Left lung (tissue), 10 donors: Measurements from ENCODE around the gene C1QL1. TPM values are rescaled to one million over a fixed set of nuclear protein-coding genes. Genes with fewer than 3 reads are reported as not detected.

Experiments
- ATAC-seq: fragments of 200-7000 bp; cut with Tn5 transposase; one replicate; pipeline ENCODE4 v1.9.1; 2020; ENCODE audit warnings: moderate library complexity
- DNase-seq, 4 donors: peaks; one replicate each; pipeline ENCODE4 v3.0.0-alpha.2; 2013 to 2020
- H3K27ac ChIP-seq, 2 donors: fragments of 200-600 bp; sonication (generic) in 1 of 2; one replicate each; pipeline versions ENCODE4 v1.5.0 to v1.8.0; 2020 to 2021
- H3K27me3 ChIP-seq, 2 donors: fragments of 200-600 bp; sonication (generic) in 1 of 2; one replicate each; pipeline versions ENCODE4 v1.5.0 to v1.8.0; 2020 to 2021
- H3K36me3 ChIP-seq, 2 donors: fragments of 200-600 bp; sonication (generic) in 1 of 2; one replicate each; pipeline versions ENCODE4 v1.5.0 to v1.8.0; 2020 to 2021
- H3K4me1 ChIP-seq, 2 donors: fragments of 200-600 bp; one replicate each; pipeline ENCODE4 v1.8.0; 2021
- H3K4me3 ChIP-seq, 2 donors: fragments of 200-600 bp; sonication (generic) in 1 of 2; one replicate each; pipeline versions ENCODE4 v1.5.0 to v1.8.0; 2020 to 2021; ENCODE audit warnings: mild to moderate bottlenecking in 1 of 2
- H3K9me3 ChIP-seq, 2 donors: fragments of 200-600 bp; sonication (generic) in 1 of 2; one replicate each; pipeline versions ENCODE4 v1.5.0 to v1.8.0; 2020 to 2021
- intact Hi-C, 2 donors: fragments of 100-400 bp; cut with DNase I; formaldehyde crosslinking; loops; one replicate each; pipeline versions ENCODE4 v1.11.2 to v1.14.2; 2022
- polyA plus RNA-seq, 6 donors: library from polyadenylated mRNA; unstranded; fragments of 120-200 nt; gene quantifications; one replicate each; pipeline ENCODE4 v1.2.1, GENCODE V29; 2013; ENCODE audit not compliant: insufficient read length in 6 of 6
- total RNA-seq, 2 donors: library from RNA; stranded (reverse); fragmentation: NEBNext Ultra II Directional; extraction: Animal tissue kit (Norgen Biotek cat#: 25700); gene quantifications; one replicate each; pipeline ENCODE4 v1.2.1, GENCODE V29; 2021
- TF ChIP-seq, protein P1 (sequence below), 2 donors: fragments of 200-600 bp; sonication (generic) in 1 of 2; IDR thresholded peaks; one replicate each; pipeline versions ENCODE4 v1.5.0 to v1.8.0; 2021; ENCODE audit warnings: antibody characterized with exemption in 2 of 2
- donor health status: DM: no; HTN: yes; CAD: no.
- donor health status: DM: no; HTN: no; CAD: no.

The C1QL1 gene
- total and polyA plus RNA-seq, 8 donors, result 0.70 to 2.9 (median 2.2) TPM; not detected in 1

GRCh38 chr17:44933824-44934744, 34.0 kb downstream of the C1QL1 start:
- DNase-seq (peak in 1 of 4 donors; percentile 11), ATAC-seq (no peak)
- intact Hi-C loops, result no loop called here
- H3K27ac ChIP-seq, result no peak overlapping the region
- H3K27me3 ChIP-seq, result no peaks in the 10 kb centered on the region
- H3K4me3 ChIP-seq, result no peak overlapping the region
- TF ChIP-seq, protein P1, sequence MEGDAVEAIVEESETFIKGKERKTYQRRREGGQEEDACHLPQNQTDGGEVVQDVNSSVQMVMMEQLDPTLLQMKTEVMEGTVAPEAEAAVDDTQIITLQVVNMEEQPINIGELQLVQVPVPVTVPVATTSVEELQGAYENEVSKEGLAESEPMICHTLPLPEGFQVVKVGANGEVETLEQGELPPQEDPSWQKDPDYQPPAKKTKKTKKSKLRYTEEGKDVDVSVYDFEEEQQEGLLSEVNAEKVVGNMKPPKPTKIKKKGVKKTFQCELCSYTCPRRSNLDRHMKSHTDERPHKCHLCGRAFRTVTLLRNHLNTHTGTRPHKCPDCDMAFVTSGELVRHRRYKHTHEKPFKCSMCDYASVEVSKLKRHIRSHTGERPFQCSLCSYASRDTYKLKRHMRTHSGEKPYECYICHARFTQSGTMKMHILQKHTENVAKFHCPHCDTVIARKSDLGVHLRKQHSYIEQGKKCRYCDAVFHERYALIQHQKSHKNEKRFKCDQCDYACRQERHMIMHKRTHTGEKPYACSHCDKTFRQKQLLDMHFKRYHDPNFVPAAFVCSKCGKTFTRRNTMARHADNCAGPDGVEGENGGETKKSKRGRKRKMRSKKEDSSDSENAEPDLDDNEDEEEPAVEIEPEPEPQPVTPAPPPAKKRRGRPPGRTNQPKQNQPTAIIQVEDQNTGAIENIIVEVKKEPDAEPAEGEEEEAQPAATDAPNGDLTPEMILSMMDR (IDR thresholded peaks at IDR 0.05), result no peak
- H3K9me3 ChIP-seq, result no peaks in the 10 kb centered on the region
- peaks cover 0 to 38% of the 10 kb centered on the region in 2 donors for H3K36me3 ChIP-seq
- H3K4me1 ChIP-seq, result no peaks in the 10 kb centered on the region

- TF ChIP-seq, protein P1 (IDR thresholded peaks at IDR 0.05), result no peak
- intact Hi-C loops, result no loop called here
- no peaks in the 10 kb centered on the region for H3K27me3 ChIP-seq
- H3K4me3 ChIP-seq, result no peak overlapping the region
- no peak for ATAC-seq
- no peaks in the 10 kb centered on the region for H3K4me1 ChIP-seq
- no peaks in the 10 kb centered on the region for H3K9me3 ChIP-seq
- peaks cover 0 to 44% of the 10 kb centered on the region in 2 donors for H3K36me3 ChIP-seq
- H3K27ac ChIP-seq, result no peak overlapping the region
- DNase-seq, result no peak
Measured at GRCh38 chr17:44932787-44933097, 35.4 kb downstream of the C1QL1 start.

DNA sequence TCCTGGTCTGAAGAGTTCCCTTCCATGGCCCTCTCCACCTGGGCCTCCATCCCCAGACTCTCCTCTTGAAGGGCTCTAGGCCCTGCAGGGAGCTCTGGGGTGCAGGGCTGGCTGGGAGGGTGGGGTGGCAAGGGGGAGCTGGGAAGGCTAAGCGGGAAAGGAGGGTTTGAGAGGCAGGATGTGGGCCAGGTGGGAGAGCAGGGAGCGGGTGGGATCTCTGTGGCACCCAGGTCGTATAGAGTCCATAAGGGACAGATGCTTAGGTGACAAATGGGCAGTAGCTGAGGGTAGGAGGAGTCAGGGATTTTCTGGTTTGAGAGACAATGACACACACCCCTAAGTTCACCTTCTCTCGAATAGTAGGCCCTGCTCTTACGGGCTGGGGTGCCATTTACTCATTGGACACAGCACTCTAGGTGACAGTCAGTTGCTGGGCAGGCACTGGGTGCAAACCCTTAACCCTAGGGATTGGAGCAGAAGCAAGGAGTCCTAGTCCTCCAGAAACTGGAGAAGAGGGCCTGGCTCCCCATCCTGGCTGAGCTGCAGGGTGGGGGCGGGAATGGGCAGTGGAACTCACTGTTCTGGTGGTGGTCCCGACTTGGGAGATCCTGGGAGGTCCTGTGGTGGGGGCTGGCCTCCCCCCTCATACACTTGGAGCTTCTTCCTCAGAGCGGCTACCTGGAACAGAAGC, 35.9 kb downstream of the C1QL1 start:
- DNase-seq (no peak), ATAC-seq (no peak)
- Histone ChIP-seq H3K4me1 (no peaks in the 10 kb centered on the region), H3K4me3 (no peak overlapping the region), H3K27me3 (no peaks in the 10 kb centered on the region), H3K27ac (no peak overlapping the region), H3K36me3 (peaks cover 0 to 44% of the 10 kb centered on the region in 2 donors), H3K9me3 (no peaks in the 10 kb centered on the region)
- TF ChIP-seq, protein P1 (IDR thresholded peaks at IDR 0.05), result no peak
- intact Hi-C loops, result no loop called here

DNA sequence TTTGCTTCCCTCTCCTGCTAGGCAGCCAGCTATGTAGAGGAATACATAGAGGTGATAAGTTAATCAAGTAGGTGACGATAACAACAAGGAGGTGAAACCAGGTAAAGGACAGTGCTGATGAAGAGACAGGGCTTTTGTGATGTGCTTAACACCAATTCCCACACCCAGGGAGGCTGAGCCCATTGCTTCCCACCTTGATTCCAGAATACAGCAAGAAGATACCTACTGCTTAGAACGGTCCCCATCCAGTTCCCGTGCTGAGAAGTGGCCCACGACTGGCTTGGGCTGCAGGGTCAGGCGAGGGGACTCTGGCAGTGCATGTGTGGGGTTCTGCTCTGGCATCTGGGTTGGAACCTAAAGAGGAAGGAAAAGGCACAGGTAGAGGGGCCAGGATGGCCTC, 36.7 kb downstream of the C1QL1 start:
- intact Hi-C loops, result no loop called here
- Histone ChIP-seq H3K4me3 (no peak overlapping the region), H3K4me1 (no peaks in the 10 kb centered on the region), H3K27ac (no peak overlapping the region), H3K27me3 (no peaks in the 10 kb centered on the region), H3K36me3 (peaks cover 0 to 52% of the 10 kb centered on the region in 2 donors), H3K9me3 (no peaks in the 10 kb centered on the region)
- ATAC-seq, result no peak
- DNase-seq, result peak in 1 of 4 donors; percentile 8
- TF ChIP-seq, protein P1 (IDR thresholded peaks at IDR 0.05), result no peak

GRCh38 chr17:44930667-44931066, 37.4 kb downstream of the C1QL1 start:
- Histone ChIP-seq H3K4me1 (no peaks in the 10 kb centered on the region), H3K36me3 (peaks cover 0 to 51% of the 10 kb centered on the region in 2 donors), H3K9me3 (no peaks in the 10 kb centered on the region), H3K27me3 (no peaks in the 10 kb centered on the region), H3K27ac (no peak overlapping the region), H3K4me3 (no peak overlapping the region)
- TF ChIP-seq, protein P1 (IDR thresholded peaks at IDR 0.05), result no peak
- intact Hi-C loops, result no loop called here
- DNase-seq, result no peak
- no peak for ATAC-seq
